Stimulated activated CD4-positive, alpha-beta T cell treated with anti-CD3 and anti-CD28 coated beads, Interleukin-1b, Interleukin-23, amount 100 ng/mL, for 24 hours (primary cell): ENCODE results near the gene MGME1.
"Not testable (repeated sequence)": the region's sequence is repeated elsewhere in the genome, so short reads cannot be mapped to it uniquely, and the experiment has no call there.

Experiments
- DNase-seq, 4 experiments: peaks; one replicate each; pipeline ENCODE4 v3.0.0-alpha.2; 2020; ENCODE audit warnings: low read depth in 4 of 4, low spot score in 1 of 4

Gene MGME1

GRCh38 chr20:18018100-18018499 is 49.3 kb downstream of the MGME1 start:
- DNase-seq, result no peak

GRCh38 chr20:18019068-18019467 is 50.2 kb downstream of the MGME1 start:
- no peak for DNase-seq

DNA sequence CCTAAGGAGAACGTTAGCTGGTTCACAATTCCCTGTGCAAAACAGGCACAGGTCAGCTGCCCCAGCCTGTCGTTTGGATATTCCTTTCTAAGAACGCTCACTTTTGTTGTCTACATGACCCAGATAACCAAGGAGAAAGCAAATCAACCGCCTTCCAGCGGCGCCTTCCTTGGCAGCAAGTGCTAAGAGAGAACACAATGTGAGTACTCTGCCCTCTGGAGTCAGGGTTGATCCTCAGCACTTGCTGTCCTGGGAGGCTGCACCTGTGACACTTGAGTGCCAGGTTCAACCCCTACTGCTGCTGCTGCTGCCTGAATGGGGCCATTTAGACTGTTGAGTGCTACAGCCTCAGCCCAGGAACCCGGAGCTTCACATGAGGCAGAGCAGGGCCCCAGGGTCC is 52.1 kb downstream of the MGME1 start:
- DNase-seq, result no peak

DNA sequence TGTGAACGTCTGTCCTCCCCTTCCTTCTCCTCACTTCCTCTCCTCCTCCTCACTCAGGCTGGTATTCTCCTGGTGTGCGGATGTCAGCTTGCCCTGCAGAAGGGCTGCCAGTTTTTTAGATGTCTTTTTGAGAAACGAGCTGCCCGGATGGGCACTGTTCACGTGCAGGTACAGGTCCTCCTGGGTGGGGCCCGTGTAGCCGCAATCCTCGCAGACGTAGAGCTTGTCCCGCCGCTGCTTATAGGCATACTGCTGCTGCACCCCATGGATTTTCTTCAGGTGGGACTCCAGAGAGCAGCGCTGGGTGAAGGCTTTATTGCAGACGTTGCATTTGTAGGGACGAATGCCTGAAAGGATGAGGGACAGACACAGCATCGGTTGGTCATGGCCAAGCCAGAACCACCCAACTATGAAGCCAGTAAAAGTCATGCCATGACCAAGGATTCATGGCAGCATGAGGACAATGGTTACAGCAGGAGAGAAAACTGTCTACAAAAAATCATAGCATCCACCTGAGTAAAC is 55.8 kb downstream of the MGME1 start:
- no peak for DNase-seq

- DNase-seq, result not testable (repeated sequence)
These were observed 58.2 kb downstream of the MGME1 start for GRCh38 chr20:18027011-18027410.

- DNase-seq, result no peak
These were observed 61.2 kb downstream of the MGME1 start for GRCh38 chr20:18030020-18030419.

- DNase-seq, result no peak
These were observed 62.2 kb downstream of the MGME1 start for GRCh38 chr20:18031050-18031449.

DNA sequence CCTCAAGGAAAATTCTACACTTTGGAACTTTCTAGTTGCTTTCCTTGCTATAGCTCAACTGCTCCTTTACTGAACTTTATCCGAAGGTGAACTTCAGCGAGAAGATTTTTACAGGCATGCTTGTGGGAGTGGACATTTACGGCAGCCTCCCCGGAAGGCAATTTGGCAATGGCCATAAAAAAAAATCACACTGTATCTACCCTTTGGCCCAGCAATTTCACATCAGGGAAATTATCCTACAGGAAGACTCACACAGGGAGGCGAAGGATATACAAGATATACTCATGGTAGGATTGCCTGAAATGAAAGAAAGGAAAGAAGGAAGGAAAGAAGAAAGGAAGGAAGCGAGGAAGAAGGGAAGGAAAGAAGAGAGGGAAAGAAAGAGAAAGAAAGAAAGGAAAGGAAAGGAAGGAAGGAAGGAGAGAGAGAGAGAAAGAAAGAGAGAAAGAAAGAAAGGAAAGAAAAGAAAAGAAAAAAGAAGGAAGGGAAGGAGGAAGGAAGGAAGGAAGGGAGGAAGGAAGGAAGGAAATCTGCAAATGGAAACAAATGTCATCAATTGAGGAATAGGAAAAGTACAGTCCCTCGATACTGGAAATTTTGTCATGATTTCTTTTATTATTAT is 63.2 kb downstream of the MGME1 start:
- DNase-seq, result no peak

- no peak for DNase-seq
These were observed 64.4 kb downstream of the MGME1 start for GRCh38 chr20:18032977-18033892.

GRCh38 chr20:18034039-18034438 is 65.2 kb downstream of the MGME1 start:
- DNase-seq, result no peak

DNA sequence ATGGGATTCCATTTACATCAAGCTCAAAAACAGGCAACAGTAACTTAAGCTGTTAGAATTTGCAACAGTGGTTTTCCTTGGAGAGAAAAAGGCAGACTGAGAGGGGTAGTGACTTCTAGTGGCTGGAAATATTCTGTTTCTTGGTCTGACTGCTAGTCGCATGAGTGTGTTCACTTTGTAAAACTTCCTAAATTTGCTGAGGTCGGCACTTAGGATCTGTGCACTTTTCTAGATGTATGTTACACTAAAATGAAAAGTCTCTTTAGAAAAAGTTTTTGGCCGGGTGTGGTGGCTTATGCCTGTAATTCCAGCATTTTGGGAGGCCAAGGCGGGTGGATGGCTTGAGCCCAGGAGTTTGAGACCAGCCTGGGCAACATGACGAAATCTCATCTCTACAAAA is 70.2 kb downstream of the MGME1 start:
- DNase-seq, result no peak
